Heart left ventricle (tissue), 16 donors: Measurements from ENCODE around the gene ZFHX2. TPM values are rescaled to one million over a fixed set of nuclear protein-coding genes. Genes with fewer than 3 reads are reported as not detected.

Experiments
- ATAC-seq, 4 donors: fragments of 200-7000 bp; cut with Tn5 transposase; one replicate each; pipeline ENCODE4 v1.9.1; 2020 to 2022; ENCODE audit warnings: moderate library complexity in 4 of 4, mild to moderate bottlenecking in 3 of 4, moderate number of reproducible peaks in 1 of 4
- DNase-seq, 5 donors: peaks; one replicate each; pipeline ENCODE4 v3.0.0-alpha.2; 2020
- H3K27ac ChIP-seq, 12 donors: fragments of 200-600 bp; sonication (generic) in 4 of 12; one replicate each; pipeline versions ENCODE4 v1.5.0 to v1.8.0; 2016 to 2022; ENCODE audit warnings: mild to moderate bottlenecking in 2 of 12
- H3K27me3 ChIP-seq, 9 donors: fragments of 200-600 bp; sonication (generic) in 2 of 9; one replicate each; pipeline versions ENCODE4 v1.5.1 to v1.8.0; 2016 to 2022; ENCODE audit warnings: mild to moderate bottlenecking in 3 of 9
- H3K36me3 ChIP-seq, 9 donors: fragments of 200-600 bp; sonication (generic) in 2 of 9; one replicate each; pipeline versions ENCODE4 v1.5.0 to v1.8.0; 2018 to 2022; ENCODE audit warnings: mild to moderate bottlenecking in 2 of 9
- H3K4me1 ChIP-seq, 12 donors: fragments of 200-600 bp; sonication (generic) in 4 of 12; one replicate each; pipeline versions ENCODE4 v1.5.0 to v1.8.0; 2016 to 2022; ENCODE audit warnings: mild to moderate bottlenecking in 3 of 12
- H3K4me3 ChIP-seq, 12 donors: fragments of 200-600 bp; sonication (generic) in 4 of 12; one replicate each; pipeline versions ENCODE4 v1.5.0 to v1.8.0; 2017 to 2022; ENCODE audit warnings: mild to moderate bottlenecking in 9 of 12, moderate library complexity in 4 of 12
- H3K9me3 ChIP-seq, 12 donors: fragments of 200-600 bp; sonication (generic) in 4 of 12; one replicate each; pipeline versions ENCODE4 v1.5.0 to v1.8.0; 2016 to 2022; ENCODE audit warnings: mild to moderate bottlenecking in 1 of 12
- POLR2A ChIP-seq, 2 donors: fragments of 450-650 bp; IDR thresholded peaks; one replicate each; pipeline ENCODE4 v1.6.1; 2017; ENCODE audit warnings: antibody characterized with exemption in 2 of 2, mild to moderate bottlenecking in 2 of 2, moderate library complexity in 2 of 2
- WGBS, 4 donors: extraction: QIAGEN DNeasy Blood & Tissue Kit in 2 of 4; methylation state at CpG; one replicate each; pipeline versions ENCODE4 v1.1.5 to v1.1.7; 2013 to 2018; 5-methylcytosine and 5-hydroxymethylcytosine counted together
- intact Hi-C, 10 donors: fragments of 100-400 bp; cut with DNase I; formaldehyde crosslinking; loops; one replicate each; pipeline versions ENCODE4 v1.11.1 to v1.14.2; 2022
- polyA plus RNA-seq, 2 donors: library from polyadenylated mRNA; stranded (reverse); fragments of 200-250 nt; gene quantifications; one replicate each; pipeline ENCODE4 v1.2.3, GENCODE V29; 2013
- total RNA-seq, 9 donors: library from RNA; depleted of rRNA in 2 of 9; stranded (reverse); fragments of >200 nt in 2 of 9; fragmentation: NEBNext Ultra II Directional in 3 of 9; extraction: Animal tissue kit (Norgen Biotek cat#: 25700) in 3 of 9; gene quantifications; one replicate each; pipeline versions ENCODE4 v1.1.0 to v1.2.4, GENCODE V29; 2016 to 2023
- TF ChIP-seq, protein P1 (sequence below), 12 donors: fragments of 200-600 bp; sonication (generic) in 4 of 12; IDR thresholded peaks; one replicate each; pipeline versions ENCODE4 v1.5.0 to v1.8.0; 2018 to 2022; ENCODE audit warnings: antibody characterized with exemption in 12 of 12, mild to moderate bottlenecking in 5 of 12
- donor health status: ischemic (EF 13 %, LVEDD 7.1; RV severe dilation, severe dysfunction).
- donor health status: healthy with polysubstance abuse.
- donor health status: DM: no; HTN: yes; CAD: no.
- donor health status: DM: no; HTN: no; CAD: no.
- donor health status: ischemic (EF 25% LVEDD 6.9; RV normal size, moderate dysfunction).
- donor health status: ischemic (EF 25% LVEDD 5.7; RV mildly dilated, moderate dysfunction).
- donor health status: healthy.
- donor health status: DM: yes; HTN: yes; CAD: no.
- donor health status: ischemic (EF 35%, LVEDD 5.7; RV mildly dilated, moderate dysfunction).
- donor health status: nonischemic (EF 11% LVEDD 7.7; RV severe dilation, severe dysfunction).
- donor health status: DM: yes; HTN: yes; CAD: no.
- donor health status: PGD.
- donor health status: ischemic (EF 29% LVEDD 5.4; RV normal size, mild dysfunction).
- donor health status: nonischemic (EF 23%, LVEDD 6.1; RV moderate dilation, normal function).

Gene ZFHX2
- total and polyA plus RNA-seq, 11 donors = 0.24 to 2.3 (median 0.88) TPM

DNA sequence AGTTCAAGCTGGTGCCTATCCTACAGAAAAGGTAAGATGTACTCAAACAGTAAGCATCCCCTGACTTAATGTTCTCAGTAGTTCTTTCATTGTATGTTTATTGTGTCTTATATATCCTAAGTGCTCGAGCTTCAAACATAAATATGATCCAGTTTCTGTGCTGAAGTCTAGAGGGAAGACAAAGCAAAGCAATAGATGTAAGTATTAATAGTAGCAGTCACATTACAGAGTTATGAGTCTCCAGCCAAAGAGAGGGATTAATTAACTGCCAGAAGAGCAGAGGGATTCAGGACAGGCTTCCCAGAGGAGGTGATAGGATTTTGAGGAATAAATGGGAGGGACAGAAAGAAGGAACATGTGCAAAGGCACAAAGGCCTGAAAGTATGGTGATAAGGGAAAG, 80.6 kb downstream of the ZFHX2 start:
- peaks cover 0 to 56% (median 53%) of the 10 kb centered on the region in 9 donors for H3K36me3 ChIP-seq
- H3K4me1 ChIP-seq = peaks cover 0 to 15% (median 7%) of the 10 kb centered on the region in 12 donors
- intact Hi-C loops = no loop called here
- no peaks in the 10 kb centered on the region for H3K9me3 ChIP-seq
- TF ChIP-seq, protein P1, sequence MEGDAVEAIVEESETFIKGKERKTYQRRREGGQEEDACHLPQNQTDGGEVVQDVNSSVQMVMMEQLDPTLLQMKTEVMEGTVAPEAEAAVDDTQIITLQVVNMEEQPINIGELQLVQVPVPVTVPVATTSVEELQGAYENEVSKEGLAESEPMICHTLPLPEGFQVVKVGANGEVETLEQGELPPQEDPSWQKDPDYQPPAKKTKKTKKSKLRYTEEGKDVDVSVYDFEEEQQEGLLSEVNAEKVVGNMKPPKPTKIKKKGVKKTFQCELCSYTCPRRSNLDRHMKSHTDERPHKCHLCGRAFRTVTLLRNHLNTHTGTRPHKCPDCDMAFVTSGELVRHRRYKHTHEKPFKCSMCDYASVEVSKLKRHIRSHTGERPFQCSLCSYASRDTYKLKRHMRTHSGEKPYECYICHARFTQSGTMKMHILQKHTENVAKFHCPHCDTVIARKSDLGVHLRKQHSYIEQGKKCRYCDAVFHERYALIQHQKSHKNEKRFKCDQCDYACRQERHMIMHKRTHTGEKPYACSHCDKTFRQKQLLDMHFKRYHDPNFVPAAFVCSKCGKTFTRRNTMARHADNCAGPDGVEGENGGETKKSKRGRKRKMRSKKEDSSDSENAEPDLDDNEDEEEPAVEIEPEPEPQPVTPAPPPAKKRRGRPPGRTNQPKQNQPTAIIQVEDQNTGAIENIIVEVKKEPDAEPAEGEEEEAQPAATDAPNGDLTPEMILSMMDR (IDR thresholded peaks at IDR 0.05) = no peak
- no peak for TF ChIP-seq POLR2A (IDR thresholded peaks at IDR 0.05)
- H3K27ac ChIP-seq = no peak overlapping the region
- H3K4me3 ChIP-seq = no peak overlapping the region
- no peak for ATAC-seq
- no peaks in the 10 kb centered on the region for H3K27me3 ChIP-seq
- no peak for DNase-seq
- WGBS, 4 donors = 87 to 98% (median 95%) methylated on average over 1 of the region's 1 CpG

Other genes starting within 250 kb of the ZFHX2 start
- gene PPP1R3E, start 248.9 kb downstream of the ZFHX2 start, total RNA-seq = 10 to 100 TPM in 2 of 9 donors, 1 to 10 TPM in 7; 2.9 to 11.4 (median 5.6) TPM
- 10 to 100 TPM in 1 of 2 donors, 1 to 10 TPM in 1; 2.1 to 10.1 TPM for gene PPP1R3E, start 248.9 kb downstream of the ZFHX2 start, polyA plus RNA-seq
- gene BCL2L2, start 244.9 kb downstream of the ZFHX2 start, total RNA-seq = 10 to 100 TPM; 30.0 to 40.3 (median 36.7) TPM
- gene BCL2L2, start 244.9 kb downstream of the ZFHX2 start, polyA plus RNA-seq = 10 to 100 TPM; 16.6 to 52.9 TPM
- gene PABPN1, start 230.3 kb downstream of the ZFHX2 start, total RNA-seq = 10 to 100 TPM; 23.7 to 85.1 (median 62.5) TPM
- gene PABPN1, start 230.3 kb downstream of the ZFHX2 start, polyA plus RNA-seq = 100 to 1,000 TPM in 1 of 2 donors, 10 to 100 TPM in 1; 48.6 to 102 TPM
- gene SLC22A17, start 198.9 kb downstream of the ZFHX2 start, total RNA-seq = 10 to 100 TPM in 4 of 9 donors, 1 to 10 TPM in 5; 8.5 to 14.9 (median 9.9) TPM
- gene SLC22A17, start 198.9 kb downstream of the ZFHX2 start, polyA plus RNA-seq = 1 to 10 TPM; 7.2 to 9.7 TPM
- gene EFS, start 186.6 kb downstream of the ZFHX2 start, total RNA-seq = 1 to 10 TPM; 1.4 to 5.0 (median 2.3) TPM
- gene EFS, start 186.6 kb downstream of the ZFHX2 start, polyA plus RNA-seq = 1 to 10 TPM; 2.2 to 2.4 TPM
- gene IL25, start 179.0 kb downstream of the ZFHX2 start, total RNA-seq = under 1 TPM in 1 of 9 donors, not detected in 8; 0.29 TPM
- not detected for gene IL25, start 179.0 kb downstream of the ZFHX2 start, polyA plus RNA-seq
- under 1 TPM in 5 of 9 donors, not detected in 4; 0.32 to 0.92 (median 0.64) TPM for gene CMTM5, start 174.7 kb downstream of the ZFHX2 start, total RNA-seq
- 1 to 10 TPM; 1.6 to 1.8 TPM for gene CMTM5, start 174.7 kb downstream of the ZFHX2 start, polyA plus RNA-seq
- 1,000 to 10,000 TPM in 4 of 9 donors, 100 to 1,000 TPM in 4, 10 to 100 TPM in 1; 76.8 to 4,027 (median 602) TPM for gene MYH6, start 143.5 kb downstream of the ZFHX2 start, total RNA-seq
- 1,000 to 10,000 TPM; 1,673 to 5,104 TPM for gene MYH6, start 143.5 kb downstream of the ZFHX2 start, polyA plus RNA-seq
- gene MYH7, start 116.1 kb downstream of the ZFHX2 start, total RNA-seq = over 10,000 TPM in 7 of 9 donors, 1,000 to 10,000 TPM in 2; 6,202 to 23,825 (median 18,310) TPM
- gene MYH7, start 116.1 kb downstream of the ZFHX2 start, polyA plus RNA-seq = over 10,000 TPM in 1 of 2 donors, 100 to 1,000 TPM in 1; 727 to 12,111 TPM
- gene NGDN, start 82.1 kb downstream of the ZFHX2 start, total RNA-seq = 10 to 100 TPM; 16.5 to 23.4 (median 18.7) TPM
- gene NGDN, start 82.1 kb downstream of the ZFHX2 start, polyA plus RNA-seq = 10 to 100 TPM; 17.8 to 43.4 TPM
- 10 to 100 TPM; 13.0 to 30.9 (median 18.9) TPM for gene THTPA, start 4.5 kb upstream of the ZFHX2 start, total RNA-seq
- 10 to 100 TPM in 1 of 2 donors, 1 to 10 TPM in 1; 9.1 to 28.7 TPM for gene THTPA, start 4.5 kb upstream of the ZFHX2 start, polyA plus RNA-seq
- 10 to 100 TPM in 5 of 9 donors, 1 to 10 TPM in 4; 7.2 to 33.8 (median 11.6) TPM for gene AP1G2, start 16.0 kb upstream of the ZFHX2 start, total RNA-seq
- gene AP1G2, start 16.0 kb upstream of the ZFHX2 start, polyA plus RNA-seq = 10 to 100 TPM in 1 of 2 donors, 1 to 10 TPM in 1; 8.8 to 16.6 TPM
- under 1 TPM in 8 of 9 donors, not detected in 1; 0.10 to 0.59 (median 0.26) TPM for gene JPH4, start 27.0 kb upstream of the ZFHX2 start, total RNA-seq
- under 1 TPM; 0.12 to 0.23 TPM for gene JPH4, start 27.0 kb upstream of the ZFHX2 start, polyA plus RNA-seq
- under 1 TPM in 1 of 9 donors, not detected in 8; 0.17 TPM for gene DHRS2, start 84.6 kb upstream of the ZFHX2 start, total RNA-seq
- gene DHRS2, start 84.6 kb upstream of the ZFHX2 start, polyA plus RNA-seq = under 1 TPM in 1 of 2 donors, not detected in 1; 0.04 TPM